Measurements from ENCODE around the gene CEACAM20.
"Not testable (repeated sequence)": the region's sequence is repeated elsewhere in the genome, so short reads cannot be mapped to it uniquely, and the experiment has no call there.

The CEACAM20 gene

DNA sequence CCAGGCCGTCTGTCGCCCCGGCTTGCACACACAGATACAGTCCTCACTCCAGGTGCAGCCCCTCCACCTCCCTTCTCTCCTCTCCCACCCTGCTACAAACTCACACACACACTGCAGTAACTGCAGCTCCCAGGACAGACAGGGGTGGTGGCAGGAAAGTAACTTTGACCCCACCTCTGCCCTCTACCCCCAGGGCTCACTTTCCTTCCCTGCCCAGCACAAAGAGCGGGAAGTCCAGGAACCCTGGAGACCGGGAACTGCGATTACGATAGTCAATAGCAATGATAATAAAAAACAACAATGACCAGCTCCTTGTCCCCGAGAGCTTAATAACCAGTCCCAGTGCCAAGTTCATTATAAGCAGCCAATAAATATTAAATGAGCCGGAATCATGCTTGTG lies at the start of gene CEACAM20:
Gene CEACAM20, minus strand, starts transcription at position 140 of the 400 bp plus-strand sequence. CDS start 166 bp downstream, outside the sequence.
- in situ Hi-C loops (cut with MboI; ENCODE audit: low sequenced_read_pairs), result no loop called here

DNA sequence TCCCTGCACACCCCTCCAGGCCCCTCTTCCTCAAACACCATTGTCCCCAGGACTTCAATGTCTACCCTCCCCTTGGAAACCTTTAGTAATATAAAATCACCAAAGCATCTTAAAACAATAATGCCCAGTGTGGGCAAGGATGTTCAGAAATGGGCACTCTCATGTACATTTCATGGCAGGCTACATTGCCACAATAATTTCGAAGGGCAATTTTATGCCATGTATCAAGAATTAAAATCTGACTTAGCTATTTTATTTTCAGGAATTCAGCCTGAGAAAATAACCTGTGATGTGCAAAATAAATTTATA lies 48.0 kb upstream of the CEACAM20 start:
- in situ Hi-C loops (cut with MboI; ENCODE audit: low sequenced_read_pairs), result no loop called here

DNA sequence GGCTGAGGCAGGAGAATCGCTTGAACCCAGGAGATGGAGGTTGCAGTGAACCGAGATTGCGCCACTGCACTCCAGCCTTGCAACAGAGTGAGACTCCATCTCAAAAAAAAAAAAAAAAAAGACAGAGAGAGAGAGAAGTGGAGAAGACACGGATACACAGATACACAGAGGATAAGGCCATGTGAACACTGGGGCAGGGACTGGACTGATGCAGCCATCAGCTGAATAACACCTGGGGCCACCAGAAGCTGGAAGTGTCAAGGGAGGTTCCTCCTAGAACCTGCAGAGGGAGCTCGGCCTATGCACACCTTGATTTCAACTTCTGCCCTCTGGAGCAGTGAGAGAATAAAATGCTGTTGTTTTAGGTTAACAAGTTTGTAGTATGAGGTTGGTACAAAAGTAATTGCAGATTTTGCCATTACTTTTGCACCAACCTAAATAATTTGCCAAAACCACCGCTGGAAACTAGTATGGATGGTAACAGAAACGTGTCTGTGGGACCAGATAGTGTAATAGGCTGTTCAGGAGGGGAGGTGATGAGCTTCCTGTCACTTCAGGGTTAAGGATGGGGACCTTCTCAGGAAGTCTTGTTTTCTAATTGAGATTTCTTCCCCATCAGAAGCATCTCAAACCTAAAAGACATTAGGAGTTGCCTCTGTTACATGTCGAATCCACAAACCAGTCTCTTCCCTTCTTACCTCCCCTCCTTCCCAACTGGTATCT lies 47.5 kb upstream of the CEACAM20 start:
- in situ Hi-C loops (cut with MboI; ENCODE audit: low sequenced_read_pairs), result no loop called here

DNA sequence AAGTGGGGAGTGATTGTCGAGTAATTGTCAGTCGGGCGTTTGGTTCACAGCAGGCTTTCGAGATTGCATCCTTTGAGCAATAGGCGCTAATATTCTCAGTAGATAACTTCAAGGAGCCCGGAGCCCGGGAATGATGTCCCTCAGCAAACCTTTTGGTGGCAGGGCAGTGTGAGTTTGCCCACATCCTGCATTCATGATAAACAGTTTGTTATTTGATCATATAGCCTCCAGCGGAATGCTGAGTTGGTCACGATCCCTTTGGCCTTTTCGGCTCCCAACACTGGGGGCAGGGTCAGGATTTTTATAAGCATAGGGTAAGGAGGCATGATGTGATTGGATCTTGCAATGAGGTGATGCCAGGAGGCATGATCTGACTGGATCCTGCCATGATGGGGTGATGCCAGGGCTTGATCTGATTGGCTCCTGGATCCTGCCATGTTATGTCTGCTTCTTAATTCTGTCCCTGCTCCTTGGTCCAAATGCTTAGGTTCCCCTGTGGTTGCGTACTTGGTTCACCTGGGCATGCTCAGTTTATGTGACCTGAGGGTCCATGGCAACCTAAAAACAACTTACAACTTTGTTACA lies 45.7 kb upstream of the CEACAM20 start:
- in situ Hi-C loops (cut with MboI; ENCODE audit: low sequenced_read_pairs), result no loop called here

DNA sequence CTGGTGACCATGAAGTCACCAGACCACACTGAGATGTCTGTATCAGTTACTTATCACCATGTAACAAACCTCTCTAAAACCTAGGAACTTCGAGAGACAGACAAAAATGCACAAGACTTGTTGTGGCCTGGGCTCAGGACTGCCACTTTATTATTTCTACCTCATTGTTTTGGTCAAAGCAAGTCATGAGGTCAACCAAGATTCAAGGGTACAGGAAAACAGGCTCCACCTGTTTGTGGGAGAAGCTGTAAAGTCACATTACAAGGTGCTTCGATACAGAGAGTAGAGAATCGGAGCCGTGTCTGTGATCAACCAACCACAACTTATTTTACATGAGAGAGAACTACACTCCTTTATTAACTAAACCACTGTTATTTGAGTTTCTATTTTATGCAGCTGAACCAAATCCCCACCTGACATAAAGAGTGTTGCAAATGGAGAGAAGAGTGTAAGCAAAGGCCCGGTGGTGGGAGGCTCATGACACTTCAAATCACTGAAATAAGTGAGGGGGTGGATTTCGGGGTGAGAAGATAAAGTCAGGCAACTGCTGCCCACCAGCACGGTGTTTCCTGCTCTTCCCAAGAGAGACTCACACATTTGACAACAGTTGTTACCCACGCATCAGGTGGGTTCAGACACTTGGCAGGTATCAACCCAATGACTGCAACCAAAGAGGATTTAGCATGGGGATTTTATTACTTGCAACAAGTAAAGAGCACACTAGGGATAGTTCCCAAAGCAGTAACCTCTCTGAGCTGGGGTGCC lies 44.9 kb upstream of the CEACAM20 start:
- in situ Hi-C loops (cut with MboI; ENCODE audit: low sequenced_read_pairs), result no loop called here

DNA sequence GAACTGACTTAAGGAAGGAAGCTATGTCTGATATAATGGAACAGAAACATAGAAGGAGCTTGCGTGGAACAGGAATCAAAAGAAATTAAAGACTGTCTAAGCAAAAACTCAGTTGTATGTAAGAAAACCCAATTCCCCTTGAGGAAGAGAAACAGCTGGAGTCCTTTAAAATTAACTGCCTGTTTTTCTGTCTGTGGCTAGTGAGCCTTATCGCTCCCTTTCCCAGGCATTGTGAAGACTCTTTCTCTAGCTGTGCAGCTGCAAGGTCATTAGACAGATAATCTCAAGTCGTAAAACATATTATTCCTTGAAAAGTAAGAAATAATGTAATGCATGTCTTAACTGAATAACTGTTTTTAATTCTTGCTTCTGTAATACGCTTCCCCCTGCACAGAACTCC lies 44.2 kb upstream of the CEACAM20 start:
- in situ Hi-C loops (cut with MboI; ENCODE audit: low sequenced_read_pairs), result no loop called here

DNA sequence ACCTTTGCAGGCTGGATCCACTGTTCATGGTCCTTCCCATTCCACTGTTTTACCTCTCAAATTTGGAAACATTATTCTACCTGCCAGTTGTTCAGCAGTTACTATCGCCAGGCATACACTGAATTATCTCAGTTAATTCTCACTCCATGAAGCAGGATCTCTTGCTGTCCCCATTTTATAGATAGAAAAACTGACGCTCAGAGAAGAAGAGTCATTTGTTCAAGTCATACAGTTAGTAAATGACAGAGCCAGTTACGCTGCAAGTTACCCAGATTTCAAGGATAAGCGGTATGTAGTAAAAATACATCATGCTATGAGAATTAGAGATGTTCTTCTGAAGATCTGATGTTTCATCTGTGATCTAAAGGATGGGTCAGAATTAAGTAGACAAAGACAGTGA lies 43.7 kb upstream of the CEACAM20 start:
- in situ Hi-C loops (cut with MboI; ENCODE audit: low sequenced_read_pairs), result no loop called here

DNA sequence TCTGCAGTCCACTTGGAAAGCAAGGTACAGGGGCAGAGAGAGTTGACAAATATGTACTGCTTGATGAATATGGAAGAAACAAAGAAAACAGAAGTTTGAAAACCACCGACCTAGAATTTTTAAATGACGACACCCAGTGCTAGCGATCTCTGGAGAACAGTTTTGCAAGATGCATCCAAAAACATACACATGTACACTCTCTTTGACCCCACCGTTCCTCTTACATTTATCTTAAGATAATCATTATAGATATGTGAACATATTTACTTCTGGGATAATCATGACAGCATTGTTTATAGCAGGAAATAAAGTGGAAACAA lies 43.1 kb upstream of the CEACAM20 start:
- in situ Hi-C loops (cut with MboI; ENCODE audit: low sequenced_read_pairs), result no loop called here

DNA sequence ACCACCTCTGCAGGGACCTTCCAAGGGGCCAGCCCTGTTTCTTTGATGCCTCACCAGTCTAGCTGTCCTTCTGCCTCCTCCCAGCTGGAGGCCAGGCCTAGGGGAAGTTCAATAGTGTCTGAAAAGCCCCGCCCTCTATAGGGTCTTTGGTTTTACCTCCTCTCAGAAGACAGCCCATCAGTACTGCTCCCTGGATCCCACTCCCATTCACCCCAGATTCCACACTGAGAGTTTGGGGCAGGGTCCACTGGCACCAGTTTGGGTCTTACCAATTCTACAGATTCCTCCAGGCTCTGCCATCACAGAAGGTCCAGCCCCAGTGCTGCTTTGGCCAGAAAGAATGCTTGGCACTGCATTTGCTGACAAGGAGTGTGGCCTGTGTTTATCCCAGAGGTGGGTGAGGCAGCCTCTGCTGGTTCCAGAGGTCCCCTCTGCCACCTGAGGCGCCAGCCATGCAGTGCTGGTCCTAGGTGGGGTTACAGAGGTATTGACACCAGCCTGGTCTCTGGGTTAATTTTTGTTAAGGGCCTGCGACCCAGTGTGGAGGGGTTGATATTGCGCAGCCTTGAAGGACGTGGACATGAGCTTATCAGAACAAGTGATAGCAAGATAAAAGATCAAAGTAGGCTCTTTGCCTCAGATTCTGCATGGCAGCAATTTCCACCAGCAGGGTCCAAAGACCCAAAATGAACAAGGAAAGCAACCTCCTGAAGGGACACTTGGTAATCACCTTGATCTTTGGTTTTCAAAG lies 42.5 kb upstream of the CEACAM20 start:
- in situ Hi-C loops (cut with MboI; ENCODE audit: low sequenced_read_pairs), result no loop called here

DNA sequence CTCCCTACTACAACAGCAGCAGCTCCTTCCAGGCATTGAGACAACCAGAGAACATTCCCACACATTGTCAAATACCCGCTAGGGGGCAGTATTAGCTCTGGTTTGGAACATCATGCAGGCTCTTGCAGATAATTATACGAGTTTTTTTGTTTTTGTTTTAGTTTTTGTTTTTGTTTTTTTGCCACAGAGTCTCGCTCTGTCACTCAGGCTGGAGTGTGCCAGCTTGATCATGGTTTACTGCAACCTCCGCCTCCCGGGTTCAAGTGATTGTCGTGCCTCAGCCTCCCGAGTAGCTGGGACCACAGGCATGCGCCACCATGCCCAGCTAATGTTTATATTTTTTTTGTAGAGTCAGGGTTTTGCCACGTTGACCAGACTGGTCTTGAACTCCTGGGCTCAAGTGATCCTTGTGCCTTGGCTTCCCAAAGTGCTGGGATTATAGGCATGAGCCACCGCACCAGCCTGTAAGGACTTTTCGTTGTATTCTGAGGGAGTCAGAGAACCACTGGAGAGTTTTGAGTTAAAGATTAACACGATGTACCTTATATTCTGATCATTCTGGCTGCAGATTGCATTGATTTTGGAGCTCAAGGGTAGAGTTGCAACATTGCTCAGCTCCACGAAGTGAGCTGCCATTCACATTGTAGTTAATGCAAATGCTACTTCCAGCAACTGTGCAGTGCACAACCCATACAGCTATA lies 41.7 kb upstream of the CEACAM20 start:
- in situ Hi-C loops (cut with MboI; ENCODE audit: low sequenced_read_pairs), result no loop called here

DNA sequence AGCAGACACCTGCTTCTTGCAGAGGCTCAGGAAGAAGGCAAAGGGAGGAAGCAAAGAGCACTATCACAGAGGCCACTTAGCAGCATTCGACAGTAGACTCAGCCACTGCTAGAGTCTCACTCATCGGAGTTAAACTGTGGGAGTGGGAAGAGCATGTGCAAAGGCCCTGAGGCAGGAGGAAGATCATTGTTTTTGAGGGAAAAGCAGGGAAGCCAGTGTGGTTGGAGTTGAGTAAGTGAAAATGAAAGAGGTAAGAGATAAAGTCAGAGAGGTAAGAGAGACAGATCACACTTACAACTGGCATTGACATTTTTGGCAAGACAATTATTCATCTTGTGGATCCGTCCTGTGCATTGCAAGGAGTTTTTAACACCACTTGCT lies 41.1 kb upstream of the CEACAM20 start:
- in situ Hi-C loops (cut with MboI; ENCODE audit: low sequenced_read_pairs), result no loop called here

DNA sequence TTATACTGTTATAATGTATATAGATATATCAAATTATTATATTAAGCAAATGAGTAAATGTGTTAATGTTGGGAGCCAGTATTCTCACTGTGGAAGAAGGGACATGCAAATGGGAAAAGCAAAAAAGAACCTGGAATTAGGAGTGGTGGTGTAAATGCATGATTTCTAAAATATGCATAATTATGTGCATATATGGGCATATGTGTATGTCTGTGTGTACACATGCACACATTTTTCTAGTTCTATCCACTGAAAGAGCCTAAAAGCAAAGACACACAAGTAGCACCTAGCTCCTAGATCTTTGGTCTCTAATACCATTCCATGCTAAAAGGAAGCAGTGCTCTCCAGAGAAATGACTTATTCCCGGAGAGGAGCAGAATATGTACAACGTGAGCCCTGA lies 38.3 kb upstream of the CEACAM20 start:
- in situ Hi-C loops (cut with MboI; ENCODE audit: low sequenced_read_pairs), result no loop called here

DNA sequence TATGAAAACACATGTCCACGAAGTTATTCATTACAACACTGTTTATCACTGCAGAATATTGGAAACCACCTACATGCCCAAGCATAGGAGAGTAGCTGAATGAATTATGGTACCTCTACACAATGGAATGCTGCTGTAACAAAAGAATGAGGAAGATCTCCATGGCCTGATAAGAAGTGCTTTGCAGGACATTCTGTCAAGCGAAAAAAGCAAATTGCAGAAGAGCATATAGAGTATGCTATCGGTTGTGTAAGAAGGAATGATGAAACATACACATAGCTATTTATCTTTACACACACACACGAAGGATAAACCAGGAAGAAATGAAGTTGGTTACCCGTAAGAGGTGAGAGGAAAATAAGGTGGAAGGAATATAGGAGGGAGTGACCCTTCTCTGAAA lies 37.5 kb upstream of the CEACAM20 start:
- in situ Hi-C loops (cut with MboI; ENCODE audit: low sequenced_read_pairs), result no loop called here

DNA sequence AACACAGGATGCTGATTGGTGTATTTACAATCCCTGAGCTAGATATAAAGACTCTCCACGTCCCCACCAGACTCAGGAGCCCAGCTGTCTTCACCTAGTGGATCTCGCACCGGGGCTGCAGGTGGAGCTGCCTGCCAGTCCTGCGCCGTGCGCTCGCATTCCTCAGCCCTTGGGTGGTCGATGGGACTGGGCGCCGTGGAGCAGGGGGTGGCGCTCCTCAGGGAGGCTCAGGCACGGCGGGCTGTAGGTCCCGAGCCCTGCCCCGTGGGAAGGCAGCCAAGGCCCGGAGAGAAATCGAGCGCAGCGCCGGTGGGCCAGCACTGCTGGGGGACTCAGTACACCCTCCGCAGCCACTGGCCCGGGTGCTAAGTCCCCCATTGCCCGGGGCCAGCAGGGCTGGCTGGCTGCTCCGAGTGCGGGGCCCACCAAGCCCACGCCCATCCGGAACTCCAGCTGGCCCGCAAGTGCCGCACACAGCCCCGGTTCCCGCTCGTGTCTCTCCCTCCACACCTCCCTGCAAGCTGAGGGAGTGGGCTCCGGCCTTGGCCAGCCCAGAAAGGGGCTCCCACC lies 33.7 kb upstream of the CEACAM20 start:
- in situ Hi-C loops (cut with MboI; ENCODE audit: low sequenced_read_pairs), result not testable (repeated sequence)

DNA sequence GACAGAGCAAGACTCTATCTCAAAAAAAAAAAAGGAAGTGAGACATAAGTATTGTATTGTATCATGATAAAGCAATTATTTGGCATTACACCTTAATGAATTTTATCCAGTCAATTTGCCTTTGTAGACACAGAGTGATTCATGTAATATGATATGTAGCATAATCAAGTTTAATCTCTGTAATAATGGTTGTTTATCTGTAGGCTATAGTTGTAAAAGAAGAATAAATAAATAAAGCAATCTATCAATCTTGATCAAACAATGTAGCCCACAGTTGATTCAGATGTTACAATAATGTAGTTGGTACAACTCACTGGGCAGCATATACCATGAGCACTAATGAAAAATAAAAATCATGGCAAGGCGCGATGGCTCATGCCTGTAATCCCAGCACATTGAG lies 28.5 kb upstream of the CEACAM20 start:
- in situ Hi-C loops (cut with MboI; ENCODE audit: low sequenced_read_pairs), result no loop called here

DNA sequence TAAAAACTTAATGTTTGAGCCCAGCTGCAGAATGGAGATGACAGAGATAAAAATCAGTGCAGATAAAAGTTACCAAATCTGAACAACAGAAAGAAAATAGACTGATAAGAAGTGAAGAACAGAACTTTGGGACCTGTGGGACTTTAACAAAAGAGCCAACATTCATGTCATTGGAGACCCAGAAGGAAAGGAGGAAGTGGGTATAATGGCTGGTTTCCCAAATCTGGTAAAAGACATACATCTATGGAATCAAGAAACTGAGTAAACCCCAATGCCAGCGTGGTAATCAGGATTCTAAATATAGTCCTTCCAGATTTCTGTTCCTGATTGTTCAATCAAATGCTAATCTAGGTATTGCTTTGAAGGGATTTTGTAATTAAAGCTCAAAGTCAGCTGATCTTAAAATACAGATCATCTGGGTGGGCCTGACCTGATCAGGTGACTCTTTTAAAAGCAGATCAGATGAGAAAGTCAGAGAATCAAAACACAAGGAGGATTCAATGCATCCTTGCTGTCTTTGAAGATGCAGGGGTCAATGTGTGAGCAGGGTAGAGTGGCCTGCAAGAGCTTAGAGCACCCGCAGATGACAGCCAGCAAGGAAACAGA lies 25.3 kb upstream of the CEACAM20 start:
- in situ Hi-C loops (cut with MboI; ENCODE audit: low sequenced_read_pairs), result no loop called here

DNA sequence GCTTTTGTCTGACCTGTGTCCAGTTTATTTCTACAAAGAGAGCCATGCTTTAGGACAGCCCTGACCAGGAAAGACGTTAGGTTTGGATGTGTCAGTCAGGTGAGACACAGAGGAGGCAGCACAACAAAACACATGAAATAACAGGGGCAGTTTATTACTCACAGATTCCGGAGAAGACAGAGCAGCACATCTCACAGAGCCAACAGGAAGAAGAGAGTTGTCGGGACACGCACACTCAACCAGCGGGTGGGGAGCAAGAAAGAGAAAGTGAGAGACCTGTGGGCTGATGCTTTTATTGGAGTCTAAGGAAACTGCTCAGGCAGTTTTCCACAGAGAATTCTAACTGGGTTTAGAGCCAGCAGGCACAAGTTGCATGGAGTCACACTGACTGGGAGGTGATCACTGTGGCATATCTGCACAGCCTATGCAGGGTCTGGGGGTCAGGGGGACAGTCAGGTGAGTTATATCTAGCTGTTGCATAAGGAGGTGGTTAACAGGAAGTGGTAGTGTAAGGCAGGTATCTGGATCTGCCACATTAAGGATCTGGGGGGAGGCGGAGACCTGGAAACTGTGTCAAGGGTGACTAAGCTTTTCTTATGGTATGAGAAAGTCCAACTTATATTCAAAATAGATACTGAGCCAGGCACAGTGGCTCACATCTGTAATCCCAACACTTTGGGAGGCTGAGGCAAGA lies 24.1 kb upstream of the CEACAM20 start:
- in situ Hi-C loops (cut with MboI; ENCODE audit: low sequenced_read_pairs), result no loop called here

DNA sequence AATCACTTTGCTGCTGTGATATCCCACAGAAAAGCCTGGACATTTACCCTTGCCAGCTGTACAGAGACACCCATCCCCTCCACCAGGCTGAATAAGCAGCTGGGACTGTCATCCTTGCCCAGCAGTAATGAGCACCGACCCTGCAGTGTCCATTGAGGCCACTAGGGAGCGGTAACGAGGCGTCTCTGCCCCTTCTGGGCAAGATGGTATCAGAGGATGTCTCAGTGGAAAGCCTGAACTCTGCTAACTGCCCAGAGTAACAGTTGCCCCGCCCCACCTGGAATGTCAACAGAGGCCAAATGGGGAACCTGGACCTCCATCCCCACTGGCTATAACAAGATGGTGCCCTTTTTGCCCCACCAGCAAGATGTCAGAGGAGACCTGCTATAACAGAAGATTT lies 22.8 kb upstream of the CEACAM20 start:
- in situ Hi-C loops (cut with MboI; ENCODE audit: low sequenced_read_pairs), result no loop called here

DNA sequence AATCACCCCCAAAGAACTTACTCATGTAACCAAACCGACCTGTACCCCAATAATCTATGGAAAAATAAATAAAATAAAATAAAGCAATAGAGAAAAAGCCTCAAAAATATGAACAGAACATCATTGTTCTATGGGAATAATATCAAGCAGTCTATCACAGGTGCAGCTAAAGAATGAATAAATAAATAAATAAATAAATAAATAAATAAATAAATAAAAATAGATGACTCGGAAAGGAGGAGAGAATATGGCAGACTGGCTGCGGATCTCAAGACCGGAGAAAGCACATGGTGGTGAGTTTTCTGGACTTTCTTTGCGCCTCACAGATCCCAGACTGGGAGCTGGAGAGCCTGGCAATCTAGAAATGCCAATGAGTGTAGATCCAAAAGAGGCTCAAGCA lies 22.4 kb upstream of the CEACAM20 start:
- in situ Hi-C loops (cut with MboI; ENCODE audit: low sequenced_read_pairs), result no loop called here

DNA sequence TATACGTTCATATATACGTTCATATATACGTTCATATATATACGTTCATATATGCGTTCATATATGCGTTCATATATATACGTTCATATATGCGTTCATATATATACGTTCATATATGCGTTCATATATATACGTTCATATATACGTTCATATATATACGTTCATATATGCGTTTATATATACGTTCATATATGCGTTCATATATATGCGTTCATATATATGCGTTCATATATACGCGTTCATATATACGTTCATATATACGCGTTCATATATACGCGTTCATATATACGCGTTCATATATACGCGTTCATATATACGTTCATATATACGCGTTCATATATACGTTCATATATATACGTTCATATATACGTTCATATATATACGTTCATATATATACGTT lies 21.5 kb upstream of the CEACAM20 start:
- in situ Hi-C loops (cut with MboI; ENCODE audit: low sequenced_read_pairs), result not testable (repeated sequence)
